Smooth muscle cell of the umbilical artery (primary cell): Measurements from ENCODE around the gene MROH2A. TPM values are rescaled to one million over a fixed set of nuclear protein-coding genes. Genes with fewer than 3 reads are reported as not detected.

Experiments
- total RNA-seq: library from RNA; depleted of rRNA; stranded (reverse); fragments of >200 nt; gene quantifications from 2 replicates; pipeline ENCODE4 v1.2.3, GENCODE V29; 2014

MROH2A gene
- total RNA-seq: not detected in 2 replicates

GRCh38 chr2:233778030-233778429 is at the start of gene MROH2A:
Gene MROH2A (plus strand): TSS chr2:233778330. CDS start chr2:233779359, 1,029 bp downstream.

GRCh38 chr2:233728723-233729301 is 49.3 kb upstream of the MROH2A start, which contains the start of gene UGT1A3:
Gene UGT1A3 (plus strand): TSS chr2:233729042. CDS start chr2:233729127, 85 bp downstream.

GRCh38 chr2:233760043-233760442 is 18.1 kb upstream of the MROH2A start, which contains the start of gene UGT1A1:
Gene UGT1A1 (plus strand): TSS chr2:233760270. CDS start chr2:233760288, 18 bp downstream.

GRCh38 chr2:233854241-233854981 is 76.3 kb downstream of the MROH2A start, which contains the start of gene HJURP:
Gene HJURP (minus strand): TSS chr2:233854535. CDS start chr2:233854500, 35 bp downstream.

GRCh38 chr2:233867993-233868532 is 89.9 kb downstream of the MROH2A start, which contains the start of gene MSL3B:
Gene MSL3B (minus strand): TSS chr2:233868386.

Other genes starting within 250 kb of the MROH2A start
- 44.2 and 54.6 TPM in 2 replicates for gene USP40, start 211.5 kb upstream of the MROH2A start, total RNA-seq
- not detected in 2 replicates for gene UGT1A8, start 160.7 kb upstream of the MROH2A start, total RNA-seq
- not detected in 2 replicates for gene UGT1A10, start 141.9 kb upstream of the MROH2A start, total RNA-seq
- not detected in 2 replicates for gene UGT1A9, start 106.4 kb upstream of the MROH2A start, total RNA-seq
- gene UGT1A7, start 96.4 kb upstream of the MROH2A start, total RNA-seq: not detected in 2 replicates
- not detected in 2 replicates for gene UGT1A6, start 85.4 kb upstream of the MROH2A start, total RNA-seq
- not detected in 2 replicates for gene UGT1A5, start 65.4 kb upstream of the MROH2A start, total RNA-seq
- gene UGT1A4, start 59.6 kb upstream of the MROH2A start, total RNA-seq: not detected in 2 replicates
- gene UGT1A3, start 49.3 kb upstream of the MROH2A start, total RNA-seq: not detected in 2 replicates
- gene UGT1A1, start 18.1 kb upstream of the MROH2A start, total RNA-seq: not detected in 2 replicates
- 1.5 and 9.4 TPM in 2 replicates for gene HJURP, start 76.2 kb downstream of the MROH2A start, total RNA-seq
- not detected in 2 replicates for gene TRPM8, start 139.0 kb downstream of the MROH2A start, total RNA-seq